KMS-11 (cell line): Measurements from ENCODE around the gene AGAP1.

Experiments used
- H2AFZ ChIP-seq: fragments of 200-600 bp; sonication (generic); 2 replicates; pipeline ENCODE4 v1.6.1; 2016; ENCODE audit warnings: antibody characterized with exemption, mixed run types, low read depth
- H3K27ac ChIP-seq: fragments of 200-600 bp; sonication (generic); 2 replicates; pipeline ENCODE4 v1.6.1; 2016; ENCODE audit warnings: mild to moderate bottlenecking, mixed run types
- H3K27me3 ChIP-seq: fragments of 200-600 bp; sonication (generic); 2 replicates; pipeline ENCODE4 v1.6.1; 2017; ENCODE audit warnings: mild to moderate bottlenecking, low read depth, mixed run types, moderate library complexity; ENCODE audit not compliant: insufficient read depth
- H3K36me3 ChIP-seq: fragments of 200-600 bp; sonication (generic); 2 replicates; pipeline ENCODE4 v1.6.1; 2017; ENCODE audit warnings: mild to moderate bottlenecking, mixed run types; ENCODE audit not compliant: insufficient read depth
- H3K4me1 ChIP-seq: fragments of 200-600 bp; sonication (generic); 2 replicates; pipeline ENCODE4 v1.6.1; 2016; ENCODE audit warnings: mild to moderate bottlenecking, low read depth, mixed run types; ENCODE audit not compliant: poor library complexity, severe bottlenecking
- H3K4me2 ChIP-seq: fragments of 200-600 bp; sonication (generic); 2 replicates; pipeline ENCODE4 v1.7.0; 2016; ENCODE audit warnings: mild to moderate bottlenecking, mixed run types
- H3K4me3 ChIP-seq: fragments of 200-600 bp; sonication (generic); IDR thresholded peaks from 2 replicates; pipeline ENCODE4 v1.6.1; 2017; ENCODE audit warnings: low read depth, low read length, mixed read lengths; ENCODE audit not compliant: insufficient read depth
- H3K79me2 ChIP-seq: fragments of 200-600 bp; sonication (generic); 2 replicates; pipeline ENCODE4 v1.6.1; 2016; ENCODE audit warnings: low read depth, mixed run types; ENCODE audit not compliant: insufficient read depth
- H3K9ac ChIP-seq: fragments of 200-600 bp; sonication (generic); 2 replicates; pipeline ENCODE4 v1.6.1; 2016; ENCODE audit warnings: mild to moderate bottlenecking, mixed run types
- H4K20me1 ChIP-seq: fragments of 200-600 bp; sonication (generic); 2 replicates; pipeline ENCODE4 v1.6.1; 2016; ENCODE audit warnings: mild to moderate bottlenecking, mixed run types; ENCODE audit not compliant: insufficient read depth
- TF ChIP-seq, protein P1 (sequence below): fragments of 200-600 bp; sonication (generic); conservative IDR thresholded peaks from 2 replicates; pipeline ENCODE4 v1.6.1; 2017; ENCODE audit warnings: low read depth, mild to moderate bottlenecking, antibody characterized with exemption, low read length, moderate library complexity, mixed read lengths

AGAP1 gene

DNA sequence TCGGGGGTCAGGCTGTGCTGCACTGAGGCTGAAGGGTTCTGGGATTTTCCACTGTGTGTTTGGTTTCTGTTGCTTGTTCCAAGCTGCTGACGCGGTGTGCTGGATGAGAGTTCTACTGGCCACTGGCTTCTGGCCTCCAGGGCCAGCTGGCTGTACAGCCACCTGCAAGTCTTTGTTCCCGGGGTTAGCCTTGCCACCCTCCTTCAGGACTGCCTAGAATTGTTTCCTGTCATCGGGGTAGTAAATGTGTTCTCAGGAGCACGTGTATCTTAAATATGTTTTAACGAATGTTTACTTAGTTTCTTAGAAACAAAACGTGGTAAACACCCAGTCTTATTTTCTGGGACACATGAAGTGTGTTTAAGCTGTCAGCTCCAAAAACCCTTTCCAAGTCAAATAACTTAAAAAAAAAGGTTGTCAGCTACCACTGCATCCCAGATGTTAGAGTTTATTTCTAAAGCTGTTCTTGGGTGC is 231.2 kb downstream of the AGAP1 start:
- no peak overlapping the region for H3K4me3 ChIP-seq
- no peak overlapping the region for H2AFZ ChIP-seq
- TF ChIP-seq, protein P1, sequence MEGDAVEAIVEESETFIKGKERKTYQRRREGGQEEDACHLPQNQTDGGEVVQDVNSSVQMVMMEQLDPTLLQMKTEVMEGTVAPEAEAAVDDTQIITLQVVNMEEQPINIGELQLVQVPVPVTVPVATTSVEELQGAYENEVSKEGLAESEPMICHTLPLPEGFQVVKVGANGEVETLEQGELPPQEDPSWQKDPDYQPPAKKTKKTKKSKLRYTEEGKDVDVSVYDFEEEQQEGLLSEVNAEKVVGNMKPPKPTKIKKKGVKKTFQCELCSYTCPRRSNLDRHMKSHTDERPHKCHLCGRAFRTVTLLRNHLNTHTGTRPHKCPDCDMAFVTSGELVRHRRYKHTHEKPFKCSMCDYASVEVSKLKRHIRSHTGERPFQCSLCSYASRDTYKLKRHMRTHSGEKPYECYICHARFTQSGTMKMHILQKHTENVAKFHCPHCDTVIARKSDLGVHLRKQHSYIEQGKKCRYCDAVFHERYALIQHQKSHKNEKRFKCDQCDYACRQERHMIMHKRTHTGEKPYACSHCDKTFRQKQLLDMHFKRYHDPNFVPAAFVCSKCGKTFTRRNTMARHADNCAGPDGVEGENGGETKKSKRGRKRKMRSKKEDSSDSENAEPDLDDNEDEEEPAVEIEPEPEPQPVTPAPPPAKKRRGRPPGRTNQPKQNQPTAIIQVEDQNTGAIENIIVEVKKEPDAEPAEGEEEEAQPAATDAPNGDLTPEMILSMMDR: no peak
- no peaks in the 10 kb centered on the region for H3K36me3 ChIP-seq
- no peaks in the 10 kb centered on the region for H3K4me1 ChIP-seq
- no peaks in the 10 kb centered on the region for H4K20me1 ChIP-seq
- no peaks in the 10 kb centered on the region for H3K79me2 ChIP-seq
- H3K4me2 ChIP-seq: no peak overlapping the region
- H3K27ac ChIP-seq: no peak overlapping the region
- no peaks in the 10 kb centered on the region for H3K27me3 ChIP-seq
- H3K9ac ChIP-seq: no peak overlapping the region

DNA sequence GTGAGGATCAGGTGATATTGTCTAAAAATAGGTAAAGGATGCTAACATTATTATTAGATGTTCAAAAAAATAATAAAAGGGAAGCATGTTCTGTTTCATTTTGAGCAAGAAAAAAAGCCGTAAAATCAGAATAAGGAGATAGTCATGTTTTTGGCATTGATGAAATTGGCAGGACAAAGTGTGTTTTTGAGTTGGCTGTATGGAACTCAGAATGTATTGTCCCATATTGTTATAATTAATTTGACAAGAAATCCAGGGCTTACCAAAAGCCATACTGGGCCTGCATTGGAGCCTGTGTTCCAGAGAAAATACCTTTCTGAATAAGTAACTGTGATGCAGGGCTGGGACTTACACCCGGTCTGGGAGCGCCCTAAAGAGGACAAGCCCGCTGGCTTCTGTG is 232.0 kb downstream of the AGAP1 start:
- H3K4me3 ChIP-seq: no peak overlapping the region
- no peak overlapping the region for H3K4me2 ChIP-seq
- TF ChIP-seq, protein P1: no peak
- H3K36me3 ChIP-seq: no peaks in the 10 kb centered on the region
- H2AFZ ChIP-seq: no peak overlapping the region
- H3K9ac ChIP-seq: no peak overlapping the region
- no peaks in the 10 kb centered on the region for H3K4me1 ChIP-seq
- no peaks in the 10 kb centered on the region for H3K79me2 ChIP-seq
- no peaks in the 10 kb centered on the region for H3K27me3 ChIP-seq
- no peaks in the 10 kb centered on the region for H4K20me1 ChIP-seq
- H3K27ac ChIP-seq: no peak overlapping the region

DNA sequence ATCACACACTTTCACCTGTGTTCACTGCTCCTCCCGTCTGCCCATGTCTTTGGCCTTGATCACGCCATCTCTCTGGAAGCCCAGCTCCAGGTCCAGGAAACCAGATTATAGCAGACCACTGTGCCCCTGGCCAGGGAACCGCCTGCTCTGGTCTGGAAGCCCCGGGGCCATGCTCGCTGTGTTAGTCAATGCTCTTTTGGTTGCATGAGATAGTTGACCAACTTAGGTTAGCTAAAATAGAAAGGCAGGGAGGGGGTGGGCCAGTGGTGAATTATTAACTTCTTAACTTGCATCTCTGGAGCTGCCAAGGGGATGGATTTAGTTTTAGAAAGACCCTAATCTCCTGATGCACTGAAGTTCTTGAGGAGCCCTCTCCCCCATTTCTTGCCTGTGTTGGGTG is 232.7 kb downstream of the AGAP1 start:
- TF ChIP-seq, protein P1: no peak
- H3K27me3 ChIP-seq: no peaks in the 10 kb centered on the region
- no peaks in the 10 kb centered on the region for H3K79me2 ChIP-seq
- no peaks in the 10 kb centered on the region for H3K4me1 ChIP-seq
- H4K20me1 ChIP-seq: no peaks in the 10 kb centered on the region
- H3K36me3 ChIP-seq: no peaks in the 10 kb centered on the region
- no peak overlapping the region for H3K9ac ChIP-seq
- H3K4me3 ChIP-seq: no peak overlapping the region
- no peak overlapping the region for H3K4me2 ChIP-seq
- no peak overlapping the region for H3K27ac ChIP-seq
- no peak overlapping the region for H2AFZ ChIP-seq

DNA sequence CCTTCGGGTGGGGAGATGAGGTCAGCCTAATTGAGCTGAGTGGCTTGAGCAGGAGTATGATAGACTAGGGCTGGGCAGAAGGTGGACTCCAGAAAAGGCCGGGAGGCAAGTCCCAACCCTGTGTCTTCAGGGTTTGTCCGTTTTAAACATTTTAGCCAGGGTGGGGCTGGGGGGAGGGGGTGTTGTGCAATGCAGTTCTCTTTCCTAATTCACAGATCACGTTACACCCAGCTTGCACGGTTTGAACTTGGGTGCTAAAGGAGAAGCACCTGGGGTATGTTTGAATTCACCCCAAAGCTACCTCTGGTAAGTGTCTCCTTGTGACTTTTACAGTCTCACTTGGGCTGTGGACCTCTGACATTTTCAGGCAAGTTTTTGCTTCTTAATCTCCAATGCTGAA is 233.3 kb downstream of the AGAP1 start:
- TF ChIP-seq, protein P1: no peak
- Histone ChIP-seq H3K9ac (no peak overlapping the region), H3K79me2 (no peaks in the 10 kb centered on the region), H3K4me3 (no peak overlapping the region), H3K27me3 (no peaks in the 10 kb centered on the region), H3K4me2 (no peak overlapping the region), H4K20me1 (no peaks in the 10 kb centered on the region), H3K27ac (no peak overlapping the region), H3K36me3 (no peaks in the 10 kb centered on the region), H2AFZ (no peak overlapping the region), H3K4me1 (no peaks in the 10 kb centered on the region)
